ENCODE measurements around the gene ZFYVE9.

GRCh38 chr1:52145137-52145536, 3.2 kb downstream of the ZFYVE9 start:
- TF ChIP-seq NFE2L1 (CRISPR knock-in tag; IDR thresholded peaks at IDR 0.05; ENCODE audit: borderline replicate concordance), result no peak
- no peak for TF ChIP-seq EZH2 (conservative IDR thresholded peaks at IDR 0.05; ENCODE audit: low read depth, low read length)
- no peak for TF ChIP-seq RXRA (CRISPR knock-in tag; IDR thresholded peaks at IDR 0.05)
- TF ChIP-seq, protein P1, sequence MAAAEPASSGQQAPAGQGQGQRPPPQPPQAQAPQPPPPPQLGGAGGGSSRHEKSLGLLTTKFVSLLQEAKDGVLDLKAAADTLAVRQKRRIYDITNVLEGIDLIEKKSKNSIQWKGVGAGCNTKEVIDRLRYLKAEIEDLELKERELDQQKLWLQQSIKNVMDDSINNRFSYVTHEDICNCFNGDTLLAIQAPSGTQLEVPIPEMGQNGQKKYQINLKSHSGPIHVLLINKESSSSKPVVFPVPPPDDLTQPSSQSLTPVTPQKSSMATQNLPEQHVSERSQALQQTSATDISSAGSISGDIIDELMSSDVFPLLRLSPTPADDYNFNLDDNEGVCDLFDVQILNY (CRISPR knock-in tag; conservative IDR thresholded peaks at IDR 0.05), result no peak
- TF ChIP-seq CTCF (CRISPR knock-in tag; IDR thresholded peaks at IDR 0.05), result no peak
- TF ChIP-seq HDAC6 (IDR thresholded peaks at IDR 0.05; ENCODE audit: low read depth, low read length), result no peak
- no peak for TF ChIP-seq ATAD3A (CRISPR knock-in tag; IDR thresholded peaks at IDR 0.05)
- TF ChIP-seq ZNF629 (CRISPR knock-in tag; conservative IDR thresholded peaks at IDR 0.05), result no peak
- TF ChIP-seq STAG1 (CRISPR knock-in tag; IDR thresholded peaks at IDR 0.05), result no peak
- TF ChIP-seq MED13 (CRISPR knock-in tag; IDR thresholded peaks at IDR 0.05), result no peak
- no peak for TF ChIP-seq ZFP37 (CRISPR knock-in tag; IDR thresholded peaks at IDR 0.05; ENCODE audit: borderline replicate concordance)
- TF ChIP-seq EP300 (IDR thresholded peaks at IDR 0.05; ENCODE audit: low read depth in 2 of 2, low read length in 2 of 2), result no peak
- TF ChIP-seq EP300 (CRISPR knock-in tag; IDR thresholded peaks at IDR 0.05; ENCODE audit: borderline replicate concordance), result no peak
- TF ChIP-seq MTA3 (CRISPR knock-in tag; IDR thresholded peaks at IDR 0.05), result no peak
- no peak for TF ChIP-seq MAX (IDR thresholded peaks at IDR 0.05)

Measured in HepG2 (cell line).